DMS153 treated with DMSO at 0.1 percent for 48 hours (cell line): ENCODE data around the gene SYTL4.

Experiments used
- DNase-seq: peaks from one replicate; lab custom pipeline; 2025; ENCODE audit not compliant: unreplicated experiment; lab: John Stamatoyannopoulos, UW

The SYTL4 gene

GRCh38 chrX:100695991-100696390 is 35.9 kb downstream of the SYTL4 start:
- no peak for DNase-seq

DNA sequence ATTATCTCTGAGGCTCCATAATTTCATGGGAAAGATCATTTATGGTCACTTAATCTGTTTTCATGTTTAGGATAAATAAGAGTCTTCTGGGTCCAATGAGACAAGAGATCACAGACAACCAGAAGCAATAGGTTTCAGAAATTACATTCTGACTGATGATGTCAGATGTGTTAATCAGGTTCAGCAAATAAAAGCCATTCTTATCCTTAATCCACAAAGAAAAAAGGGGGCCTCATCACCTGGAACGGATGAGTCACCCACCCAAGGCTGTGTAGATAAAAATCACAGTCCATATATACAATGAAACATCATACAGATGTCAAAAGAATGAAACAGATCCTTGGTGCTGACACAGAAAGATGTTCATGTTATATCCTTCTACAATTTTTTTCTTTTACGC is 36.6 kb downstream of the SYTL4 start:
- no peak for DNase-seq

GRCh38 chrX:100687546-100687945 is 44.4 kb downstream of the SYTL4 start:
- no peak for DNase-seq

DNA sequence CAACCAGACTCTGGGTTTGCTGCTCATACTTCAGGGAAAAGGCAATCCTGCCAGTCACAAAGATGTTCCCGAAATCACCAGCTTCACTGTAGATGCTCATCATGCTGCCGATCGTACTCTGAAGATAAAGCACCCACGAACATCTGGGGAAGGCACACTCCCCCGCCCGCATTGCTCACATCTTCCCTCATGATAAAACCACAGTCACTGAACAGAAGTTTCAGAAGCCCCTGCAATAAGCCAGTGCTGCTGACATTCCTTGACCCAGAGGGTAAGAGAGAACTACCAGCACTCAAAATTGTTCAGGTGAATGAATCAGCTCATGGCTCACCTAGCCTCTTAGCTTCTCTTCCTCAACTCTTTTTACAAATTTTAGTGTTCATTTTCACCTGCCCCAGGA is 44.8 kb downstream of the SYTL4 start:
- no peak for DNase-seq

DNA sequence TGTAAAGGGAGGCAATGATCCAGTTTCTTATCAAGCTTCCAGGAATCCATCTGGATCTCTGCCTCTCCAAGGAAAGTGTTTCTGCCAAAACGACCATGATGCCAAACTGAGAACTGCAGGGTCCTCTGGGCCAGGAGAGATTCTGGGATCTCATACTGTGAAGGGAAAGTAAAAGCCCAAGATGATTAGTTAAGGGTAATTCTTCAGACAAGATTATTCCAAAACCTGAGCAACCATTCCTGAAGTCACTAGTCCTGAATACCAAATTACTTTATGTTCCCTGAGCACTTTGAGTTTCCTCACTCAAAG is 46.0 kb downstream of the SYTL4 start:
- no peak for DNase-seq

DNA sequence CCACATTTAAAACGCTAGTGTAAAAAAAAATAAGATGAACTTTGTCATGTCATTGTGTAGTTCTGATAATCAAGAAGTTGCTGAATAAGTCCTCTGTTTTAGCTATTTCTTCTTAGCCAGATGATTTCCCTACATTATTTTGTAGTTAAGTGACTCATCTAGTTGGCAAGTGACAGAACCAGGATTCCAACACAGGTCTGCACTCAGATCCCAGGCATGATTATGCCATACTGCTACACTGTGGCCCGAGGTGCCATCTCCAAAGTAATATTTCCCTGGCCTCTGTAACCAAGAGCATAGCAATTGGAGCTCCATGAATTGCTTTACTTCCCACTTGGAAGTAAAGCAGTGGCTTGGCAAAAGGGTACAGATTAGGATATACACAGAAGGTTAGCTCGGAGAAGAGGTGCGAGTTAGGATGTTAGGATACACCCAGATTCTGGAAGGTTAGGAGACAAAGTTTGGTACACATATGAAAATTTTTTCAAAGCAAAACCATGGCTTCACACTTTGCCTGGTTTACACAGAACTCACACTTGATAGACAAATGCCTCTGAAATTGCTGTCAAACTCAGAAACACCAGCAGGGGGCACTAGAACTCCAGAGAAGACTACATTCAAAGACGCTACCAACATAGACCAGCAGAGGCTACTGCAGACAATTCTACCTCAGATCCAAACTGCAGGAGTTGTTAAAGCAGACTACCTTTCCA is 46.5 kb downstream of the SYTL4 start:
- peak; percentile 55 for DNase-seq

GRCh38 chrX:100682939-100683338 is 49.0 kb downstream of the SYTL4 start:
- DNase-seq = no peak

DNA sequence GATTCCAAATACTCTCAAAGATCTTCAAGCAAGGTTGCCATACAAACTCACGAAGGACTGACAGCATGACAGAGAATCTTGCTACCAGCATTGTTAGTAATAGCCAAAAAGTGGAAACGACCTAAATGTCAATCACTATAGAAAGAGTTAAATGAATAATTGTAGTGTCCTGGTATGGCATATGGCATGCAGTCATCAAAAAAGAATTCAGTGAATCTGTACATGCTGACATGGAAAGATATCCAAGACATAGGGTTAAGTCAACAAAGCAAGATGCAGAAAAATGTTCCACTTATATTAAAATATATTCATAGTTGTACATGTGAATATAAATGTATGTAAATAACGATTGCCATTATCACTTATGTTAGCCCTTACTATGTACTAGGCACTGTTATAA is 50.3 kb downstream of the SYTL4 start:
- DNase-seq = no peak

GRCh38 chrX:100680756-100681155 is 51.2 kb downstream of the SYTL4 start:
- DNase-seq = no peak

DNA sequence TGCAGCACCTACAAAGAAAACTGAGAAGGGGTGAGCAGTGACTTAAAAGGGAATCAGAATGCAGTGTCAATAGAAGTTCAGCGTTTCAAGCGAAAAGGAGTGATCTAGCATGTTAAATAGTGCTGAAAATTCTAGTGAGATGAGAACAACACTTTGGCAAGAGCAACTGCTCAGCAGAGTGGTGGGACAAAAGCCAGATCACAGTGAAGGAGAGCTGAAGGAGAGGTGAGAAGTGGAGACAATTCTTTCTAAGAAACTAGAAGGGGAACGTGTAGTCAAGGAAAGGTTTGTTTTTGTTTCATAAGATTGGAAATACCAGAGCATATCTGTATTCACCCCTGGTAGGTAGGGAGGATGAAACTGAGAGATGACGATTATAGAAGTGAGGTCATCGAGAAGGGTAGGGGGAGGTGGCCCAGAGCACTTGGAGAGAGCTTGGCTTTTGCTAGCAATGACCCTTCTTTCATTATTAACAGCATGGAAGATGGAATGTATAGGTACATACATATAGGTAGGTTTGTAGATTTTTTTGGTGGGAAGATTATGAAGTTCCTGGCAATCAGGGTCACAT is 54.2 kb downstream of the SYTL4 start:
- DNase-seq = no peak

- no peak for DNase-seq
Measured at GRCh38 chrX:100674705-100675104, 57.2 kb downstream of the SYTL4 start.

- no peak for DNase-seq
Measured at GRCh38 chrX:100673397-100673953, 58.4 kb downstream of the SYTL4 start.

DNA sequence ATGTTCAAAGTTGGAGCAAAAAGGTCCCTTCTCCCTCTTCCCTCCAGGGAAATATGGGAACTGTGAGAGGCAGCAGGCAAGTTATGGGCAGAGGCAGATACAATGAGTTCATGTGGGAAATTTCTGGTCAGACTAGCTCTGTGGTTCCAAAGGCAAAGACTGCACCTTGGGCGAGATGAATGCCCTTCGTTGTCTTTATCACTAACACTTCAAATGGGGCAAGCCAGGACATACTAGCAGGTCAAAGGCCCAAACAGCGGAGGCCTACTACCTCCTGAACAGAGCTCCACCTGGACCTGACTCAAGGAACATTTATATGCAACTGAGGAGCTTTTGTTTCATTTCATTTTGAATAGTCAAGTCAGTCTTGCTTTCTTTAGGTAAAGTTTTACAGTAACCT is 59.0 kb downstream of the SYTL4 start:
- DNase-seq = no peak

DNA sequence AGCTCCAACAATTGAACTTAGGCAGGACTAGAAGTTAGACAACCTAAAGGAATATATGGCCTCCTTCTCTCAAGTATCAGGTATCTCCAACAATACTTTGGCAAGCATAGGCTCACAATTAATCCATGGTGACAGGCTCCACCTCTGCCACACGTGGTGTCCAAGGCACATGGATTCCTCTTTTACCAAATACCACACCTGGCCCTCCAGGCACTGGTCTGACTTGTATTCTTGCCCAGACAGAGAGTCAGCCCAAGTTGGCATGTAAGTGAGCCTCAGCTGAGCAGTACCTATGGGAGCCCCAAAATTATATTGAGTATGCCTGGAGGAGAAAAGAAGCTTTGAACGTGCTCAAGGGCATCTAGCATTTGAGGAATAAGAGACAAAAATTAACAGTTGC is 68.3 kb downstream of the SYTL4 start:
- no peak for DNase-seq

DNA sequence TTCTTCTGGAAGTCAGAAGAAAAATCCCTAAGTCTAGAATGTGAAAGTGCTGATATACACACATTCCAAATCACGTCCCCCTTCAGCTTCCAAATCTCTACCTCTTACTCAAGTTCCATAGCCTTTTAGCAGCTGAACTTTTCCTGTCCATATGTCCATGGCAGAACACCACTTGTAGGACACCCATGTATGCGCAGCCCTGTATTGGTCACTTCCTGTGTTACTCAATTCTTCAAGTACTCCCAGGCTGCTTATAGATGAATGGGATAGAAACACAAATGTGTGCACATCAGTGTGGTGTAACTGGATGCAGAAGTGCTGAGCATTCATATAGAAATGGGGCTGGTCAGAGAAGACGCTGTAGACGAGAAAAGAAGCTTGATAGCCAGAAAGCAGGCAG is 69.1 kb downstream of the SYTL4 start:
- no peak for DNase-seq

DNA sequence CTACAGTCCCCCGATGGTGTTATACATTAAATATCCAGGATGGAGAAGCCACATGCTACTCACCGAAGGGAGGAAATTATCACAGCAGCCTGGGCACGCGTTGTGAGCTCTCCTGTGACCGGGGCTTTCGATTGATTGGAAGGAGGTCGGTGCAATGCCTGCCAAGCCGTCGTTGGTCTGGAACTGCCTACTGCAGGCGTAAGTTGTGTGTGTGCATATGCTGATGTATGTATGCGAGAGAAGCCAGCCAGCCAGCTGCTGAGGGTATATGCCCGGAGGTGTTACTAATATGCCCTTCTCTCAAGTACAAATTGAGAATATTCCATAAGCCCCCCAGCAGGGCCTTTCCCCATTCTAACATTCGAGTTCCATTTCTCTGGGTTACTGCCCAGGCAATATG is 69.8 kb downstream of the SYTL4 start:
- DNase-seq = no peak

GRCh38 chrX:100659431-100660137 is 72.3 kb downstream of the SYTL4 start:
- no peak for DNase-seq

DNA sequence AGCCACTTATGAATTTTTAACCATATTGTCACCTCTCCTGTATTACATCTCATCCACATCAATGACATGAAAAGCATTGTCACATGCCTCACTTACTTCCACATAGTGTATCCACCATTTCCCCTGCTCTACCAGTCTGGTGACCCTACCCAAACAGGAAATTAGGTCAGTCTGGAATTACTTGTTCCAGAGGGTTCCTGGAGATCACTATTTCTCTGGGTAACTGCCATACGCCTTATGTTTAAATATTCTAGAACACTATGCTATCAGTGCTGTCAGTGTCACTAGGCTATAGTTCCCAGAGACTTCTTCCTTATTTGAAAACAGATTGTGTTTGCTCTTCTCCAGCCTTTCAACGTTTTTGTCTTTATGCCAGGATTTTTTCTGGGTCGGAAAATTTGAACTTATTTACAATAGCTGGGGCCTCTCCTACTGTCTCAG is 73.0 kb downstream of the SYTL4 start:
- no peak for DNase-seq

GRCh38 chrX:100654261-100654660 is 77.7 kb downstream of the SYTL4 start:
- DNase-seq = no peak

GRCh38 chrX:100652266-100652665 is 79.7 kb downstream of the SYTL4 start:
- no peak for DNase-seq

GRCh38 chrX:100650841-100651240 is 81.1 kb downstream of the SYTL4 start:
- DNase-seq = no peak
